GM13976 (cell line): Measurements from ENCODE around the gene FXN.

Source experiments
- DNase-seq: peaks from one replicate; pipeline ENCODE4 v3.0.0; 2012; ENCODE audit warnings: low spot score
- CTCF ChIP-seq: IDR thresholded peaks from 2 replicates; pipeline ENCODE4 v1.5.1; 2012; ENCODE audit warnings: borderline replicate concordance, mild to moderate bottlenecking; ENCODE audit not compliant: insufficient read depth; ENCODE audit errors: extremely low read depth, missing control alignments, control extremely low read depth
- in situ Hi-C: fragments of 300-500 bp; cut with MboI; formaldehyde crosslinking; loops from one replicate; pipeline ENCODE4 v1.12.0; 2022; ENCODE audit warnings: low sequenced_read_pairs, mixed read lengths, inconsistent platforms; ENCODE audit not compliant: unreplicated experiment

FXN gene

DNA sequence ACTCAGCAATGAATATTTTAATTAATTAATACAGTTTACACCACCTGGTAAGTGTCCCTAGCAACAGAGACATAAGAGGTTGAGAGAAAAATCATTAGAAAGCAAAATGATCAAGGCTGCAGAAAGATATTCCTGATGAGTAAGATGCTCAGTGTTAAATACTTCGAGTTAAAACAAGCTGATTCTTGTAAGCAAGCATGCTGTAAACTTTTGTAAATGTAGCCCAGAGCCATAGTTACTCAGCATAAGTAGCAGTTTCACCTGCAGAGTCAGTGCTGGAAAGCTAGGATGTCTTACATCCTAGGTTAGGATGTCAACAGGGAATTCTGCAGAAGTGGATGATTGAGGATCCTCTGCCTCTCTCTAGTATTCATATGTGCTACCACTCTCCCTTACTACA, 25.8 kb upstream of the FXN start:
- no peak for TF ChIP-seq CTCF
- no peak for DNase-seq
- in situ Hi-C loops, result no loop called here

DNA sequence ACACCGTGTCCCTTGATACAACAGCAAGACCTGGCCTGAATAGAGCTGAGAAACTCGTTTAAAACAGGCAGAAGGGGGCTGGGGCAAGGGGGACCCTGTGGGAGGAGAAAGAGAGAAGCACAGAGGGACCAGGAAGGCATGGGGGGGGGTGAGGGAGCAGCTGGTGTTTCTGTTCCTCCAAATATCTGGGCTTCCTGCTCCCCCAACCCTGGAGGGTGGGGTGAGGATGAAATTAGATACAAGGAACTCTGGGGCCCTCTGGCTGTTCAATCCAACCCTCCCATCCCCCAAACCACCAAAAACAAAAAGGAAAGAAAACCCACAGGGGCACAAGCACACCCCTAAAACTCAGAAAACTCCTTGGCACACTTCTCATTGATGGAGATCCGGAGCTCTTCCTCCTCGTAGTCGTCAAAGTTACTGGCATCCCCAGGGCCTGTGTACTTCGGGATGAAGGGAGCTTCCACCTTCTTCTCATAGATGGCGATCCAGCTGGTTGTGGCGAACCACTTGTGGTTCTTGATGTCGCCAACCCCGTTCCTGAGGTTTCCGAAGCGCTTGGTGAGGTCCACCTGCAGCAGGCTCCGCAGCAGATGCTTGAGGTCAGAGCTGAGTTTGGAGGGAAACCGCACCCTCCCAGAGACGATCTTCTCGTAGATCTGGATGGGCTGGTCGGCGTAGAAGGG, 22.7 kb upstream of the FXN start:
- DNase-seq, result peak; percentile 45
- in situ Hi-C loops, result no loop called here
- no peak for TF ChIP-seq CTCF

DNA sequence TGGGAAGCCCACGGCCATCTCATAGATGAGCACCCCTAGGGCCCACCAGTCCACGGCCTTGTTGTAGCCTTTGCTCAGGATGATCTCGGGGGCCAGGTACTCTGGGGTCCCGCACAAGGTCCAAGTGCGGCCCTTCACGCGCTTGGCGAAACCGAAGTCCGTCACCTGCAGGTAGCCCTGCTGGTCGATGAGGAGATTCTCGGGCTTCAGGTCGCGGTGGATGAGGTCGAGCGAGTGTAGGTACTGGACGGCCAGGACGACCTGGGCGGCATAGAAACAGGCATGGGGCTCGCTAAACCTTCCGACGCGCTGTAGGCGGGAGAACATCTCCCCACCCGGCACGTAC, 22.2 kb upstream of the FXN start:
- in situ Hi-C loops, result no loop called here
- TF ChIP-seq CTCF, result no peak
- DNase-seq, result no peak

GRCh38 chr9:69014013-69014412, 21.5 kb upstream of the FXN start, which contains the start of gene PRKACG:
TSS of gene PRKACG (minus strand) at chr9:69014113. CDS start at chr9:69014092, 21 bp downstream.
- in situ Hi-C loops, result no loop called here
- no peak for TF ChIP-seq CTCF
- no peak for DNase-seq

GRCh38 chr9:69016191-69017096, 19.1 kb upstream of the FXN start:
- in situ Hi-C loops, result no loop called here
- no peak for TF ChIP-seq CTCF

DNA sequence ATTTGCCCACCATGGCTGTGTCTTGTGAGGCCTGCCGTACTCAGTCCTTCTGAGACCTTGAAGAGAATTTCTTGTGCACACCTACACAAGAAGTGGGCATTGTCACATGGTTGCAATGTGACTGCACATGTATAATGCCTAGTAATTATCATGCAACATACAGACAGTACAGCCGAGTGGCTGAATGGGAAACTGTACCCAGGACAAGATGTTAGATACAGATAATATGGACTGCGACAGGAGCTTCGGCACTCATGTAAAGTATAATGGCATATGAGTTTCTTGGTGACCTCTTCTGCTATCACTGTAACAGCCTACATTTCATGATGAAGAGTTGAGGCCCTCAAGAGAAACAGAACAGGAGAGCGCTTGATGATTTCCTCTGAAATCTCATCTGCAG, 16.8 kb upstream of the FXN start:
- no peak for TF ChIP-seq CTCF
- no peak for DNase-seq
- in situ Hi-C loops, result no loop called here

More at GRCh38 chr9:69016191-69017096, 19.1 kb upstream of the FXN start:
- DNase-seq, result no peak
